Mammary epithelial cell (primary cell): ENCODE results near the gene ODAD3.

Experiments used
- CTCF ChIP-seq, 2 donors: IDR thresholded peaks in 1 of 2; conservative IDR thresholded peaks in 1 of 2; 2 replicates each; pipeline ENCODE4 v1.5.1; 2011 to 2012; ENCODE audit warnings: inconsistent platforms in 2 of 2, low read length in 2 of 2, mild to moderate bottlenecking in 2 of 2, control low read depth in 1 of 2, low read depth in 1 of 2; ENCODE audit not compliant: insufficient read depth in 1 of 2; ENCODE audit errors: extremely low read depth in 1 of 2
- EZH2 ChIP-seq: IDR thresholded peaks from 2 replicates; pipeline ENCODE4 v1.6.1; 2012; ENCODE audit warnings: low read length, inconsistent platforms, borderline replicate concordance

GRCh38 chr19:11375143-11375948 is 59.6 kb downstream of the ODAD3 start:
- no peak for TF ChIP-seq CTCF (conservative IDR thresholded peaks at IDR 0.05 in 1 of 2, IDR thresholded peaks at IDR 0.05 in 1 of 2; ENCODE audit: extremely low read depth in 1 of 2, insufficient read depth in 1 of 2, low read depth in 1 of 2, low read length in 2 of 2)
- TF ChIP-seq EZH2 = no peak
